Measurements from ENCODE around the gene SPATA21. TPM values are rescaled to one million over a fixed set of nuclear protein-coding genes. Genes with fewer than 3 reads are reported as not detected.
"Not testable (repeated sequence)": the region's sequence is repeated elsewhere in the genome, so short reads cannot be mapped to it uniquely, and the experiment has no call there.

SPATA21 gene
- polyA plus RNA-seq, 3 donors = 0.04 to 0.37 (median 0.30) TPM

DNA sequence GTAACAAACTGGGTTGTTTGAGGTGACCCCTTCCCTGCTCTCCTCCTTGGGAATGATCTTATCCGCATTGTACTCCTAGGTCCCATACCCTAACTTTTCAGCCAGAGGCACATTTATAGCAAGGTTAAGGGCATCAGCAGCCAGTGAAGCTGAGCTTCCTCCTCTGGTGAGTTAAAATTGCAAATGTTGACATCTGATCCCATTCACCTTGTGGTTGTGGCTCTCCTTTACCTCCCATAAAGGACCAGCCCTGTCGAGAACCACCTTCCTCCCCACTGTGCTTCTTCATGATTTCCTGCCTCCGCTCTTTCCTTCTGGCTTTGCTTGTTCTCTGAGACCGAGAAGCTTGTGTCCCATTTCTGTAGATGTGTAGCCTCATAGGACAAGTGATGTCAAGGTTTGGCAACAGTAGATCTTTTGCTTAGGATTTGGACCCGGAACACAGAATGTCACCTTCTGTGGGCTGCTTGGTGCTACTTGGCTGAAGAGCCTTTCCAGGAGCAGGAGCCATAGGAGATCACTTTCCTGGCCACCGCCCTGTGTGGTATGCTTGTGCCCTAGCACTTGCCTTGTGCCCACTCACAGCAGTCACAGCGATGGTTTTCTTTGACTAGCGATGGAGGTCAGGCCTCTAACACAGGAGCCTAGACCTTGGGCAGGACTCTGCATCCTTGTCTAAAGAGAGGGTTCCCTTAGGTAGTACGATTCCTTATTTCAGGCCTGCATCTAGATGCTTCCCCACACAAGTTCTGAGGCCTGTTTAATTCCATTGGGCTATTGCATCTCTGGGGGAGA is 51.4 kb downstream of the SPATA21 start:
- no peak for DNase-seq

DNA sequence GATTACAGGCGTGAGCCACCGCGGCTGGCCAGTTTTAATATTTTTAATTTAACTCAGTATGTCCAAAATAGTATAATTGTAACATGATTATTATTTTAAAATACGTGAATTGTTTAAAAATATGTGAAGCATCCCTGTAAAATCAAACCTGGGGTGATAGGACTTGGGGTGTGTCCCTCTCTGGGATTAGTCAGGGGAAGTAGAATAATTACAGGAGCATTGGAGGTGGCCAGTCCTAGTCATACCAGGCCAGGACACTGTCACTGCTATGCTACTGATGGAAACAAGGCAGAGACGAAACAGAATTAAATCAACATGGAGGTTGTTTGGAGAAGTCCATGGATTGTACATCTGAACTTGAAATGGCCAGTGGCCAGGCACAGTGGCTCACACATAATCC is 53.3 kb downstream of the SPATA21 start:
- DNase-seq = no peak

DNA sequence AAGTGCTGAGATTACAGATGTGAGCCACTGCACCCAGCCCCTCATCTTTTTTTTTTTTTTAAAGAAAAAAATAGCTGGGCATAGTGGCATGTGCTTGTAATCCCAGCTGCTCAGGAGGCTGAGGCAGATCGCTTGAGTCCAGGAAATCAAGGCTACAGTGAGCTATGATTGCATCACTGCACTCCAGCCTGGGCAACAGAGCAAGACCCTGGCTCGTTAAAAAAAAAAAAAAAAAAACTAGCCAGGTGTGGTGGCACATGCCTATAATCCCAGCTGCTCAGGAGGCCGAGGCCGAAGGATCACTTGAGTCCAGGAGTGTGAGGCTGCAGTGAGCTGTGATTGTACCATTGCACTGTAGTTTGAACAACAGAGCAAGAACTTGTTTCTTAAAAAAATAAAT is 56.4 kb downstream of the SPATA21 start:
- DNase-seq = no peak

DNA sequence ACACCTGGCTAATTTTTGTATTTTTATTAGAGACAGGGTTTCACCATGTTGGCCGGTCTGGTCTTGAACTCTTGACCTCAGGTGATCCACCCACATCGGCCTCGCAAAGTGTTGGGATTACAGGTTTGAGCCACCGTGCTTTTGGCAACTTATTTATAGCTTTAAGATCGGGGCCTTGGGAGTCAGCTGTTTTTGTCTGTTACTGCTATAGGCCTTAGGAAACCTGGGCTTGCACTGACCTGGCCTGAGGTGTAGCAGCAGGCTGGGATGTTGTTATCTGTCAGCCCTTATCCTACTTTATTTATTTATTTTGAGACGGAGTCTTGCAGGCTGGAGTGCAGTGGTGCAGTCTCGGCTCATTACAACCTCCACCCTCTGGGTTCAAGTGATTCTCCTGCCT is 58.8 kb downstream of the SPATA21 start:
- DNase-seq = no peak

DNA sequence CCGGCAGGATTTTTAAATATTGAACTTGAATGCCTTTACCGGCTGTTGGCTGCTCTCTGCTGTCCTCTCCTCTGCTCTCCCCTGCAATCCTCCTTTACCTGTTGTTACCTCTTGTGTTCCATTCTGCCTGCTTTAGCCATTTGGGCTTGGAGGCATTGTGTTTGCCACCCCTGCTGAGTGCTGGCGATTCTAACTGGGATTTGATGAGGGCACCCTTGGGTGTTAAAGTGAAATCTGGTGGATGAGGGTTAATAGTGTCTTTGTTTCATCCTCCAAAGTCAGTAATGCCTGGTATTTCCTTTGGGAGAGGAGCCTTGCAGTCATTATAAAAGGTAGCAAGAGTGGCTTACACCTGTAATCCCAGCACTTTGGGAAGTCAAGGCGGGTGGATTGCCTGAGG is 60.3 kb downstream of the SPATA21 start:
- DNase-seq = no peak

DNA sequence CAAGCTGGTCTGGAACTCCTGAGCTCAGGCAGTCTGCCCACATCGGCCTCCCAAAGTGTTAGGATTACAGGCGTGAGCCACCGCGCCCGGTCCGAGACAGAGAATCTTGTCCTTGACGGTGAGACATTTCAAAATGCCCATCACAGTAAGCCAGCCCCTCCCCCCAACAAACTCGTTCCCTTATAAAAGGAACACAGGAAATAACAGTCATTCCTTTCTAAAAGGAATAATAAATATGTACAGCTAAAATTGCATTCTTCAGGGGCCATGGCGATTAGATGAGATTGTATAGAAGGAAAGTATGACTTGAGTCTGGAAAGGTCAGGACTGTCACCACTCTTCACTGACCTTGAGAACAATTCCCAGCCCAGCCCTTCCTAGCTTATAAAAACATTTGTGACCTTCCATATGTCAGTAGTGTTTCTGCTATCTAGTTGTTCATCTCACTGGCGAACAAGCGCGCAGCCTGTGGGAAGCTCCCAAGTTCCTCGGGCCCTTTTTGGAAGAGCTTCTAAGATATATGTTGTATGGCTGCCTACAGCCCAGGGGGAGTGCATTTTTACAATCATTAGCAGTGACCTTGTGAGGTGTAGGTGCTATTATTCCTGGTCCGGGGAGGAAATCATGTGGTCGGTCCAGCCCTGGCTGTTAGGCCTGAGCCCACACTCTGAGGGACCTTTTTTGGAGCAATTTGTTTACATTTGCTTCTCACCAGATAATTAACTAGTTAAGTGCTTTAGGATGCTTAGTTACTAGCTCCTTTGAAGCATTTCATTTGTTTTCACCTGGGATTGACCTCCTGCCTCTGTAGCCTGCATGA is 61.5 kb downstream of the SPATA21 start:
- no peak for DNase-seq

DNA sequence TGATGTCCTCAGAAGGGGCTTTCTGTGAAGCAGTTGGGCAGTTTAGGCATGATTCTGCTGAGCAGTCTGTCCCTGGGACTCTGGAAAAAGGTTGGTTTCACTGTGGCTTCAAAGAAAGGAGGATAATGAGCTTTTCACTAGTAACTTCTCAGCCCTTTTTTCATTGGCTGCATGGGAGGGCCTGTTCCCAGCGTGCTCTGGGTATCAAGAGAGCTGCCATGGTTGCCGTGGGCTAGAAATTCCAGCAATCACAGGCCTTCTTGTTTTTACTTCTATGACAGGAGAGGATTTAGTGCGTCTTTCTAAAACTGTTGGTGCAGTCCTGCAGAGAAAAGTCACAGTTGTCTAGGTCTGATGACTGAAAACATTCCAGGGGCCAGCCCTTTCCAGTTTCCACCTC is 63.0 kb downstream of the SPATA21 start:
- DNase-seq = no peak

DNA sequence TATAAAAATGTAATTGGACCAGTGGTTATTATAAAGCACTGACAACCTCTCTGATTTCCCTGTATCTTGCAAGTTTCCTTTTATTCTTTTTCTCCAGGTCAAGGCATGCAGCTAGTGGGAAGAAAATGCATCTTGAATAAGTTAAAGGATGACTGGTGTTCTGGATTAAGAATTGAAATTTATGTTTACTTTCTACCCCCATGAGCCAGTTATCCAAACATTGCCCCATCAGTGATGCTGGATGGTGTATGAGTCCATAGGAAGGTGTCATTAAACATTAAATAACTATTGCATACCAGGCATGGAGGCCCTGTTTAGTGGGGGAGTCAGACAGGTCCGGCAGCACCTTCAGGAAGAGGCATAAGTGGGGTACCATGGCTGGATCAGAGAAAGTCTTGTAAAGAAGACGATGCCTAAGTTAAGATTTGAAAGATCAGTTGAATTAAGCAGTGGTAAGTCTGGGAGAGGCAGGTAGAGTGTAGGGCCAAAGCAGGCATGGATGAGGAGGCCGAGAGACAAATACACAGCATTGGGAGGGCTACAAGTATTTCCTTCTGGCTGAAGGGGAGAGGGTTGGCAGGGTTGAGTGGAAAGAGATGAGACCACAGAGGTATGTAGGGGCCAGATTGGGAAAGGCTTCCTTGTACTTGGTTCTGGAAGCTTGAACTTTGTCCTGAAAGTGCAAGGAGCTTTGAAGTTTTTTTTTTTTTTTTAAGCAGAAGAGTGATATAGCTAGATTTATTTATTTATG is 64.5 kb downstream of the SPATA21 start:
- no peak for DNase-seq

DNA sequence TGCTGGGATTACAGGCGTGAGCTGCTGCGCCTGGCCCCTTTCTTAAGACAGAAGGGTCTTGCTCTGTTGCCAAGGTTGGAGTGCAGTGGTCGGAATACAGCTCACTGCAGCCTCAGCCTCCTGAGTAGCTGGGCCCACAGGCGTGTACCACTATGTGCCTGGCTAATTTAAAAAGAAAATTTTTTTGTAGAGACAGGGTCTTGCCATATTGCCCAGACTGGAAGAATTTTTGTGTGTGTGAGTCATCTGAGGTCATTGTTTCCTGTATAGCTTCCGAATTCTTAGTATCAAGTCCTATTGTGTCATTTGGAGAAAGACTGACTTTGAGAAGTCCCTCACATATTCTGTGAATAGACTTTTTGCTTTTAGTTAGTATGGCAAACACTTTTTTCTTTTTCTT is 65.5 kb downstream of the SPATA21 start:
- DNase-seq = no peak

DNA sequence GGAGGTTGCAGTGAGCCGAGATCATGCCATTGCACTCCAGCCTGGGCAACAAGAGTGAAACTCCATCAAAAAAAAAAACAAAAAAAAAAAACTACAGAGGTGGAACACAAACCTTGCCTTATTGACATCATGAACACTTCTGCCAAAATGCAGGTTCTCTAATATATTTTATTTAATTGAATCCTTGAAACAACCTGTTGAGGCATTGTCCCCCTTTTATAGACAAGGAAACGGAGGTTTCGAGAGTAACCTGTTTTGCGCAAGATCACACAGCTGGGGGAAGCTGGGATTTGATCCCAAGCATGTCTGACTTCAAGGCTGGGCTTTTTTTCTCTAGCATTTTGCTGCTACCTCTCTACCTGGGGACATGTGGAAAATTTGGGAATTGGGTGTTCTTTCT is 67.4 kb downstream of the SPATA21 start:
- DNase-seq = no peak

DNA sequence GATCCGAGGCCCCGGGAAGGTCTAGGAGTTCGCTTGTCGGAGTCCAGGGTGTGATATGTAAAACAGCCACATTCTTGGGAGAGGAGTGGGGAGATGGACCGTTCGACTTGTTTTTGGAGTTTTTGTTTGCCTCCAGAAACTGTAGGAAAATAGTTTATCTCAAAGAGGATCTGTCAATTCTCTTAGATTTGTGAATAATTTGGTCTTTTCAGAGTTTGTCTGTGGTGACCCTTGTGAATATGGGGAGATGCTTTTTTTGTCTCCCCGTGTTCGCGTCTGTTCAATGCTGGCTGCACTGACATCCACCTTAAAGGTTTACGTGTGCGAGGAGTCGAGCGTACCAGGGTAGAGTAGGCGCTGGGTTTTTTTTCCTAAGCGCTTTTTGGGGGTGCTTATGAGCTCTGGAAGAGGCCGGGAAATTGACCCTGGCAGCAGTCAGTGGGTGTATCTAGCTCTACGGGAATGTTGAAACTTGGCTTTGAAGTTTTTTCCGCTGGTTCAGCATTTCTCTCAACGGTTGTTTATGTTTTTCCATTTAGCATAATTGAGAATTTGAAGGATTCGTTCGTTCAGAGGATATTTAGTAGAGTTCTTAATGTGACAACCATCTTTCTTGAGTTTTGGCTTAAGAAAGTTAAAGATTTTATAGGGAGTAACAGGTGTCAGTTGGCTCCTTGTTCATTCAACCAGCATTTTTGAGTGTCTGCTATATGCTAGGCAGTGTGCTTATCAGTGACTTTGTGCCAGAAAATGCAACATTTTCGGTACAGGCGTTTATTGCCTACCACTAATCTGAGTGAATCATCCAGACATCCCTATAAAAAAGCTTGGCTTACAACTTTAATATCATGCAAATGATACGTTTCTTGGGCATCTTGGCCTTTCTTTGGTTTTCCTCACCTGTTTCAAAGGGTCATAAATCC is 69.0 kb downstream of the SPATA21 start:
- DNase-seq = no peak

DNA sequence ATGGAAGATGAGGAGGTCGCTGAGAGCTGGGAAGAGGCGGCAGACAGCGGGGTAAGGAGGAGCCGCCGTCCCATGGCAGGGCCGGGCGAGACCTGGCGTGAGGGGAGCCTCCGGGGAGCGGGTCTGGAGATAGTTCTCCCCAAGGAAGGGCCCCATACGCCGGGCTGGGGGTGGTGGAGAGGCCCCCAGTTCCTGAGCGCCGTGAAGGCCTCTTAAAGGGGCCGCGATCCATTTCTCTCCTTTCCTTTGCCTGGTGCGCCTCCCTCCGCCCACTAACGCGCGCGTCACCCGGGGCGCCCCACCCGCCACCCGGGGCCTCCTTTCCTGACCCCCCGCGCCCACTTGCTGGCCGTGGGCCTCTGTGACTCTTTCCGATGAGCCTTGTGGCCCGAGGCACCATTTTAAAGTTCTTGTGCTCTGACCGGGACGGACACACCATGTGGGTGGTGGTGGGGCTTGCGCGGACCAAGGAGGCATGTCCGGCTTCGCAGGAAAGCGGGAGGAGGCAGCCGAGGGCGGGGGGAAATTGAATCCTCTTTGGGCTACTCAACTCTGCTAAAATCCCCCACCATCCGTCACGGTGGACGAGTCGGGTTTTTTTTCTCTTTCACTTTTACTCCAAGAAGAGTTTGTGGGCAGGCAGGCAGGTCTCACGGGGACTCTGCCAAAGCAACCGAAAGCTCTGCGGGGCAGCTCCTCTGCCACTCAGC is 69.8 kb downstream of the SPATA21 start:
- DNase-seq = peak; percentile 90

DNA sequence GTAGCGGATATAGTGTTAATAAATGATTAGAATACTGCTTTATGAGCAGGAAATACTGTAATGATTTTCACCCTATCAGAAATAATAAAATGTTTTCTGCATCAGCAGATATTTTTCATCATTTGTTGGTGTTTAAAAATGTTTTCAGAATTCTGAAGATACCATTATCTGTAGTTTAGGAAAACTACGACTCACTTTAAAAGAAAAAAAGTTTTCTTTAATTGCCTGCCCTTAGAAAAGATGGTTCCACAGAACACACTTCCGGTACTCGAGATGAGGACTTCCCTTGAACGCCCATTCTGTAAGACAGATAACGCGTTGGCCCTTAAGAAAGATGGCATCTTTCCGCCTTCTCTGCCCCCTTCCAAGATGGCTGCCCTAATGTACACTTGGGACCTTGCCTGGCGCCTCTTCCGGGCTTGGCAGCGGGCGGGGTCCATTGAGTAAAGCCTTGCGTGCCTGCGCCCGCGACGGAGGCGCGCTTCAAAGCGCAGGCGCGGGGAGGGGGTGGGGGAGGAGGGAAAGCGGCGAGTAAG is 70.4 kb downstream of the SPATA21 start, which contains the start of gene SZRD1:
Gene SZRD1, plus strand, starts transcription at position 521 of the 536 bp plus-strand sequence. CDS start 16 bp downstream, outside the sequence.
- DNase-seq = peak; percentile 100

DNA sequence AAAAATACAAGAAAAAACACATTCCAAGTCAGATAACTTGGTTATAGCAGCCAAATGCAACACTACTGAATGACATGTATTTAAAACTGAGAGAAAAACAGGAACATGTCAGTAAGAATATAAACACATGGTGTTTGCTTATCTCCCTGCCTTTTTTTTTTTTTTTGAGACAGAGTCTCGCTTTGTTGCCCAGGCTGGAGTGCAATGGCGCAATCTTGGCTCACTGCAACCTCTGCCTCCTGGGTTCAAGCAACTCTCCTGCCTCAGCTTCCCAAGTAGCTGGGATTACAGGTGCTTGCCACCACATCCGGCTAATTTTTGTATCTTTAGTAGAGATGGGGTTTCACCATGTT is 72.1 kb downstream of the SPATA21 start:
- DNase-seq = not testable (repeated sequence)

DNA sequence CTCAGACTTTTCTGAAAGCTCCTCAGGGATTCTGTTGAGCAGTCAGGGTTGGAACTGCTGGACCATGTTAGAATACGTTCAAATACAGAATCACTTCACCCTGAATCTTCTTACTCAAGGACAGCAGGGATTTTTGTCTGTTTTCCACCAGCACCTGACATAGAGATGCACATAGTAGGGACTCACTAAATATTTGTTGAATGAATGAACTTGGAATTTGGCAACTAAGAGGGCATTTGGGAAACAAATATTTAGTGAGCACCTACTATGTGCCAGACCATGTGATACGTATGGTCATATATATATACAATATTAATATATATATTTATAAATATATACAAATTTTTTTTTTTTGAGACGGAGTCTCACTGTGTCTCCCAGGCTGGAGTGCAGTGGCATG is 80.4 kb downstream of the SPATA21 start:
- no peak for DNase-seq

DNA sequence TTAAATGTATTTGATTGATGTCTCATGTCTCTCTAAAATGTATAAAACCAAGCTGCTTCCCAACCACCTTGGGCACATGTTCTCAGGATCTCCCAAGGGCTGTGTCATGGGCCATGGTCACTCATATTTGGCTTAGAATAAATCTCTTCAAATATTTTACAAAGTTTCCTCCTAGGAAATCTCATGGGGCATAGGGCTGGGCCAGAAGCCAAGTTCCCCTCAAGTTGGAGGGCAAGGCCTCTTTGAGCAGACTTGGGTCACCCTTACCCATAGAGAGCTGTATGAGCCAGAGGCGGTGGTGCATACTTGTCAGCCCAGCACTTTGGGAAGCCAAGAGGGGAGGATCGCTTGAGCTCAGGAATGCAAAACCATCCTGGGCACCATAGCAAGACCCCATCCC is 82.6 kb downstream of the SPATA21 start:
- DNase-seq = no peak

DNA sequence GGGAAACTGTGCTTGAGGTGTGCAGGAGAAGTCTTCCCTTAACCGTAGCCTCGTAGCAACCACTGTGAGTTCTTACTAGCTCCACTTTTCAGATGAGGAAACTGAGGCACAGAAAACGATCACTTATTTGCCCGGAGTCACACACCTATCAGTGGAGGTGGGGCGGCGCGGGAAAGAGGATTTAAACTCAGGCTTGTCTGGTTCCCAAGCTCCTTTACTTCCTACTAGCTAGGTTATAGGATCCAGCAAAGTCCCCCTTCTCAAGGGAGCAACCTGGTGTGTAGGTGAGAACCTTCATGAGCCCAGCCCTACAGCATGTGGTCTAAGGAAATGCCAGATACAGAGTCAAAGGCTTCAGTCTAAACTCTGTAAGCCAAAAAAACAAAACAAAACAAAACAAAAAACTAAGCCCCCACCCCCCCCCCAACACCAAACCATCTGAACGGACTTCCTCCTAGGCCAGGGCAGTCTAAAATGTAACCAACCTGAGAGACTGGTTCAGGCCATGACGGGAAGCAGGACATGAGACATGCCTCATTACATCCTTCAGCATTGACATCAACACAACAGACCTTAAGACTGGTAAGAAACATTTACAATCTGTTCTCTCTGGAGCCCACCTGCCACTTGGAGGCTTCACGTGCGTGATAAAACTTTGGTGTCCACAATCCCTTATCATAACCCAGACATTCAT is 84.2 kb downstream of the SPATA21 start:
- no peak for DNase-seq

DNA sequence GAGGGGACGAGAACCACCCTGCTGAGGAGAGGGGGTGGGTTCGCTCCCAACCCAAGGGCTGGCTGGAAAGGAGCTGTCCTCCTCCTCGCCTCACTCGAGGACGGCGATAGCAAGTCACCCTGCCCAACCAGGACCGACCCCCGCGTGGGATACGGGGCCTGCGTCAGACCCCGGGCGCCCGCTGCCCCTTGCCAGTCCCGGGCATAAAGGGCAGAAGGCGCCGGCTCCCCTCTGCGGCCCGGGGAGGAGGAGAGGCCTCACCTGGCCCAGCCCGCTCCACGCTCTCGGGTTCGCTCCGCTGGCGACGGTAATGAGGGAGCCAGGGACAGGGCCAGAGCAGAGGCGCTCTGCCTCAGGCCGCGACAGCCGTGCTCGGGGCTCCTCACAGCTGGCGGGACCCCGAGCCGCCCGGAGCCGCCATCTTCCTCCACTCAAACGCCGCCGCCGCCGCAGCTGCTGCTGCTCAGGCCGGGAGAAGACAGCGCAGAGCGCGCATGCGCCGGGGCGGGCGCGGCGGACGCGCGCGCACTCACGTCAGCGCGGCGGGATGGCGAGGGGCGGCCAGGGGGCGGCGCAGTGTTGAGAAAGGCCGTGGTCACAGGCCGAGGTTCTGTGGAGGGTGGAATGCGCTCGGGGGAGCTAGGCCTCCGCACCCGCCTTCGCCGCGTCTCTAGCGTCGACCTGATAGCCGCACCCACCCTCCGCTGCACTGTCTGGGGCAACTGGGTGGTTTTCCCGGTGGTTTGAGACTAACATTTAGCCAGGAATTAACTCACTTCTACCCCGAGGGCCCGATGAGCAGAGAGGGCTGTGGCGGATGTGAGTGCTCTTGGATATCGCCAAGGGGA is 85.0 kb downstream of the SPATA21 start, which contains the start of gene FBXO42:
Gene FBXO42, minus strand, starts transcription at position 487 of the 848 bp plus-strand sequence. CDS start 37,062 bp downstream, outside the sequence.
- DNase-seq = peak; percentile 96
